Stimulated activated naive CD8-positive, alpha-beta T cell treated with anti-CD3 and anti-CD28 coated beads, Interleukin-15, Interleukin-2, amounts not matched to agents 100 ng/mL and 50 ng/mL, for 24 hours (primary cell): ENCODE measurements around the gene HMGB3.

ENCODE experiments used
- H3K27ac Mint-ChIP-seq: one replicate; pipeline ENCODE4 v1.8.0; 2021; ENCODE audit warnings: mild to moderate bottlenecking, mixed read lengths
- H3K27me3 Mint-ChIP-seq: one replicate; pipeline ENCODE4 v1.8.0; 2021; ENCODE audit warnings: mixed read lengths
- H3K36me3 Mint-ChIP-seq: one replicate; pipeline ENCODE4 v1.8.0; 2021; ENCODE audit warnings: low read depth, mixed read lengths
- H3K4me1 Mint-ChIP-seq: one replicate; pipeline ENCODE4 v1.8.0; 2021; ENCODE audit warnings: low read depth, mixed read lengths
- H3K4me3 Mint-ChIP-seq: one replicate; pipeline ENCODE4 v1.8.0; 2021; ENCODE audit warnings: mild to moderate bottlenecking, mixed read lengths
- H3K9me3 Mint-ChIP-seq: one replicate; pipeline ENCODE4 v1.8.0; 2021; ENCODE audit warnings: mixed read lengths

The HMGB3 gene

DNA sequence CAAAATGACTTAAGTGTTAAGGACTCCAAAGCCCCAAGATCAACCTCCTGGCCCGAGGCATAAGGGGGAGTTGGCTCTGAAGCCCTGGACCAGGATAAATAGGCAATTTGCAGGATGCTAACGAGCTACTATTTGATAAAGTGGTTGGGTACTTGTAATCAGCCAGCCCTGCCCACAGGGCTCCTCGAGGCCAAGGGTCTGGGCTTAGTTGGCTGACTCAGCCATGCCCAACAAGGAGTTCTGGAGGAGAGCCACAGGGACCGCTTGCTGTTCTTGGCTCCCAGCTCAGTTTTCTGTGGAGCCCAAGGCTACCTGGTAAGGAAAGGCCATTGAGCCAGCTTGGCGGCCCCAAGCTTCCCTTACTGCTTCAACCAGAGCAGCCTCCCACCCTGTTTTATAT lies 7.8 kb downstream of the HMGB3 start:
- H3K27me3 Mint-ChIP-seq: peaks cover 4% of the 10 kb centered on the region
- no peak overlapping the region for H3K4me3 Mint-ChIP-seq
- peaks cover 14% of the 10 kb centered on the region for H3K36me3 Mint-ChIP-seq
- H3K9me3 Mint-ChIP-seq: no peaks in the 10 kb centered on the region
- H3K27ac Mint-ChIP-seq: no peak overlapping the region
- H3K4me1 Mint-ChIP-seq: no peaks in the 10 kb centered on the region

DNA sequence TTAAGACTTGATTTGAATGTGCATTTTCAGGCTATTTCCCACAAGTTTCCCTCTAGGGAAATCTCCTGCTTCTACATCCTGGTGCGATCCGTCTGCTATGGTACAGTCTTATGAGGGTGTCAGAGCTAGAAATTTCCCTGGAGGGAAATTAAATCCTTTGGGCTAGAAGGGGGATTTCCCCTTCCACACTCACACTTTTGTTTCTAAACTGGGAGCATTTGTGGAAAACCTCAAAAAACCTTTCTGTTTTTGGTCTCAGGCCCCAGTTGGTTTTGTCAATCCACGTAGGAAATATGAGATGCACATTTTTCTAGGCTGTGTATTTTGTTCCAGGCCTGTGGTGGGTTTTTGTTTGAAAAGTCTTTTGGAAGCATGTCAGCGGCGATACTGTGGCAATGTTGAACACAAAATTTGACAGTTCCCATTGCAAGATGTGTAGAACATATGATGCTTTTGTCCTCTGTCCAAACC lies 17.8 kb downstream of the HMGB3 start:
- no peaks in the 10 kb centered on the region for H3K9me3 Mint-ChIP-seq
- no peaks in the 10 kb centered on the region for H3K4me1 Mint-ChIP-seq
- no peaks in the 10 kb centered on the region for H3K27me3 Mint-ChIP-seq
- H3K36me3 Mint-ChIP-seq: no peaks in the 10 kb centered on the region
- no peak overlapping the region for H3K4me3 Mint-ChIP-seq
- H3K27ac Mint-ChIP-seq: no peak overlapping the region

DNA sequence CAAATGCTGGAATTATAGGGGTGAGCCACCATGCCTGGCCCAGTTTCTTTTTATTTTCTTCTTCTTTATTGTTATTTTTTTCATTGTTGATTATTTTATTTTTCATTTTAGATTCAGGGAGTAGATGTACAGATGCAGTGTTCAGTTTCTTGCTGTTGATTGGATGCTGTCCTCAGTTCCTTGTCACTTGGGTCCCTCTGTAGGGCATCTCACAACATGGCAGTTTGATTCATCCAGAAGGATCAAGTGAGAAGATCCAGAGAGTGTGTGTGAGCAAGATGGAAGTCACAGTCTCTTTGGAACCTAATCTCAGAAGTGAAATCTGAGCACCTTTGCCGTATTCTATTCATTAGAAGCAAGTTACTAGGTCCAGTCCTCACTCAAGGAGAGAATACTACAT lies 20.9 kb downstream of the HMGB3 start:
- Mint-ChIP-seq H3K9me3 (no peaks in the 10 kb centered on the region), H3K27me3 (no peaks in the 10 kb centered on the region), H3K4me3 (no peak overlapping the region), H3K27ac (no peak overlapping the region), H3K36me3 (no peaks in the 10 kb centered on the region), H3K4me1 (no peaks in the 10 kb centered on the region)

DNA sequence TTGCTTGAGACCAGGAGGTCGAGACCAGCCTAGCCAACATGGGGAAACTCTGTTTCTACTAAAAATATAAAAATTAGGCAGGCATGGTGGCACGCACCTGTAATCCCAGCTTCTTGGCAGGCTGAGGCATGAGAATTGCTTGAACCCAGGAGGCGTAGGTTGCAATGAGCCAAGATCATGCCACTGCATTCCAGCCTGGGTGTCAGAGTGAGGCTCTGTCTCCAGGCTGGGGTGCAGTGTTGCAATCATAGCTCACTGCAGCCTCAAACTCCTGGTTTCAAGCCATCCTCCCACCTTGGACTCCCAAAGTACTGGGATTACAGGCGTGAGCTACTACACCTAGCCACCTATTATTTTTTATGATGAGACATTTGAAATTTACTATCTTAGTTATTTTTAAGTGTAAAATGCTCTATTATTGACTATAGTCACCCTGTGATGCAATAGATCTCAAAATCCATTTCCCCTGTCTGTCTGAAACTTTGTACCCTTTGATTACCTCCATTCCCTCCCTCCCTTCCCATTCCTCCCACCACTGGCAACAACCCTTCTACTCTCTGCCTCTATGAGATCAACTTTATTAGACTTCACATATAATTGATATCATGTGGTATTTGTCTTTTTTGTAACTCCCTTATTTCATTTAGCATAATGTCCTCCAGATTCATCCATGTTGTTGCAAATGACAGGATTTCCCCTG lies 23.4 kb downstream of the HMGB3 start:
- H3K9me3 Mint-ChIP-seq: no peaks in the 10 kb centered on the region
- H3K27me3 Mint-ChIP-seq: no peaks in the 10 kb centered on the region
- H3K4me1 Mint-ChIP-seq: no peaks in the 10 kb centered on the region
- H3K36me3 Mint-ChIP-seq: no peaks in the 10 kb centered on the region
- H3K4me3 Mint-ChIP-seq: no peak overlapping the region
- no peak overlapping the region for H3K27ac Mint-ChIP-seq

DNA sequence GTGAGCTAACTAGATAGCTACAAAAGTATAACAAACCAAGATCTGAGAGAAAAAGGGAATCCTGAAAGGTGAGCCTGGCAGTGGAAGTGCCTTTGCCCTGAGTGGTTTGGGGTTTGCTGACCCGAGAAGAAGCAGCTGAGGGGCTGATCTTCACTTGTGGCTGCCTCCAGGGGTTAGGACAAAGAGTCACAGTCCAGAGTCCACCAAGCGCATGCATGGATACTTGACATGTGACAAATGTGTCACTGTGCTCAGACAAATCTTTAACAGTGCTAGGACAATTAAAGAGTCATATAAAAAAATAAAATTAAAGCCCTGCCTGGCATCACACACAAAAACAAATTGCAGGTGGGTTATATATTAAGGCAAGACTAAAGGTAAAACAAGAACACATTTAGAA lies 26.4 kb downstream of the HMGB3 start:
- H3K27ac Mint-ChIP-seq: no peak overlapping the region
- no peaks in the 10 kb centered on the region for H3K9me3 Mint-ChIP-seq
- H3K4me3 Mint-ChIP-seq: no peak overlapping the region
- no peaks in the 10 kb centered on the region for H3K36me3 Mint-ChIP-seq
- no peaks in the 10 kb centered on the region for H3K27me3 Mint-ChIP-seq
- no peaks in the 10 kb centered on the region for H3K4me1 Mint-ChIP-seq

DNA sequence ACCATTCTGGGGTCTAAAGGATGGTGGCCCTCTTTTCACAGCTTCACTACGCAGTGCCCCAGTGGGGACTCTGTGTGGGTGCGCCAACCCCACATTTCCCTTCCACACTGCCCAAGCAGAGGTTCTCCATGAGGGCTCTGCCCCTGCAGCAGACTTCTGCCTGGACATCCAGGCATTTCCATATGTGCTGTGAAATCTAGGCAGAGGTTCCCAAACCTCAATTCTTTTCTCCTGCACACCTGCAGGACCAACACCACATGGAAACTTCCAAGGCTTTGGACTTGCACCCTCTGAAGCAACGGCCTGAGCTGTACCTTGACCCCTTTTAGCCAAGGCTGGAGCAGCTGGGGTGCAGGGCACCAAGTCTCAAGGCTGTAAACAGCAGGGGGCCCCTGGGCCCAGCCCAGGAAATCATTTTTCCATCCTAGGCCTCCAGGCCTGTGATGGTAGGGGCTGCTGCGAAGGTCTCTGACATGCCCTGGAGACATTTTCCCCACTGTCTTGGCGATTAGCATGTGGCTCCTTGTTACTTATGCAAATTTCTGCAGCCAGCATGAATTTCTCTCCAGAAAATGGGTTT lies 30.1 kb downstream of the HMGB3 start:
- Mint-ChIP-seq H3K9me3 (no peaks in the 10 kb centered on the region), H3K4me3 (no peak overlapping the region), H3K27me3 (no peaks in the 10 kb centered on the region)

DNA sequence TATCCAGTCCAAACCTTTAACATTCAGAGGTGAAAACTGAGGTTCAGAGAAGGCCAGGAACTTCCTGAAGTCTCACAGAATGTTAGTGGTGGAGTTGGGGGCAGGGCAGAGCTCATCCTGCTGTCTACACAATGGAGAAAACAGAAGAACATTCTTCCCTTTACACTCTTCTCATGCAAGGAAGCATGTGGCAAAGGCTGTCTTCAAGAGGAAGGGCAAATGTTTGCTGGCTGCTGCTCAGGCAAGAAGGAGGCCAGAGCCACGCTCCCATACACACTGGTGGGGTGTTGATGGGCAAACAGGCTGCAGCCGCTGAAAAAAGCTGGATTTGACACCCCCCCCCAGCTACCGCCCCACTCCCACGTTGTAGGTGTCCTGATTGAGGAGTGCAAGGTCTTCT lies 32.5 kb downstream of the HMGB3 start:
- Mint-ChIP-seq H3K27me3 (no peaks in the 10 kb centered on the region), H3K4me3 (no peak overlapping the region), H3K9me3 (no peaks in the 10 kb centered on the region), H3K36me3 (no peaks in the 10 kb centered on the region), H3K4me1 (no peaks in the 10 kb centered on the region), H3K27ac (no peak overlapping the region)

More for the DNA sequence above, 30.1 kb downstream of the HMGB3 start:
- H3K27ac Mint-ChIP-seq: no peak overlapping the region
- H3K36me3 Mint-ChIP-seq: no peaks in the 10 kb centered on the region
- H3K4me1 Mint-ChIP-seq: no peaks in the 10 kb centered on the region

DNA sequence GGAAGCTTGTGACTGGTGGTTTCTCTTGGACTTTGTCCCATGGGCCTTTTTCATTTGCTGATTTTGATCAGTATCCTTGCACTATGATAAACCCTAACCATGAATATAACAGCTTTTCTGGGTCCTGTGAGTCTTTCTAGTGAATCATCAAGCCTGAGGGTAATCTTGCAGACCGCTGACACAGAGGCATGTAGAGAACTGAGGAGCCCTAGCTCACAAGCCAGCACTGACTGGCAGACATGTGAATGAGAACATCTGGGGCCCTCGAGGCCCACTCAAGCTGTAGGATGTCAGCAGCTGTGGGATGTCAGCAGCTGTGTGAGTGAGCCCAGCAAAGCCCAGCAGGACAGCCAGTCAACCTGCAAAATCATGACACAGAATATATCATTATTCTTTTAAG lies 36.7 kb downstream of the HMGB3 start:
- no peak overlapping the region for H3K4me3 Mint-ChIP-seq
- H3K4me1 Mint-ChIP-seq: no peaks in the 10 kb centered on the region
- no peaks in the 10 kb centered on the region for H3K9me3 Mint-ChIP-seq

DNA sequence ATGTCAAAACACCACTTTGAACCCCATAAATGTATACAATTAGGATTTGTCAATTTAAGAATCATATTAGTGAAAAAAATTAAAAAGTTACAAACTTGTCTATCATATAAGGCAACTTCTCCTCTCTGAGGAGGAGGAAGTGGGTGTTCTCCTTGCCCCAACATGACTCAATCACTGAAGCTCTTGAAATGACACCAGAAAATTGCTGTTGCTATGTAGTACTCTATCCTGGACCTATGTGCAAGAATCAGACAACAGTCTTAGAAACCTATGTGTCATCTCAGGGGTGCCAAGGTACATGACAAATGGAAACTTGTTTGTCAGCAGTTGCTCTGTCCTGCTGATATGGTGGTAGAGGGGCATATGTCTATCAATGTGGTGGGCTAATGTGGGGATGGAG lies 47.7 kb downstream of the HMGB3 start:
- Mint-ChIP-seq H3K27ac (no peak overlapping the region), H3K4me3 (no peak overlapping the region), H3K4me1 (peaks cover 10% of the 10 kb centered on the region), H3K27me3 (peaks cover 6% of the 10 kb centered on the region), H3K9me3 (no peaks in the 10 kb centered on the region), H3K36me3 (no peaks in the 10 kb centered on the region)

More for the DNA sequence above, 36.7 kb downstream of the HMGB3 start:
- no peaks in the 10 kb centered on the region for H3K27me3 Mint-ChIP-seq
- H3K27ac Mint-ChIP-seq: no peak overlapping the region
- H3K36me3 Mint-ChIP-seq: no peaks in the 10 kb centered on the region

DNA sequence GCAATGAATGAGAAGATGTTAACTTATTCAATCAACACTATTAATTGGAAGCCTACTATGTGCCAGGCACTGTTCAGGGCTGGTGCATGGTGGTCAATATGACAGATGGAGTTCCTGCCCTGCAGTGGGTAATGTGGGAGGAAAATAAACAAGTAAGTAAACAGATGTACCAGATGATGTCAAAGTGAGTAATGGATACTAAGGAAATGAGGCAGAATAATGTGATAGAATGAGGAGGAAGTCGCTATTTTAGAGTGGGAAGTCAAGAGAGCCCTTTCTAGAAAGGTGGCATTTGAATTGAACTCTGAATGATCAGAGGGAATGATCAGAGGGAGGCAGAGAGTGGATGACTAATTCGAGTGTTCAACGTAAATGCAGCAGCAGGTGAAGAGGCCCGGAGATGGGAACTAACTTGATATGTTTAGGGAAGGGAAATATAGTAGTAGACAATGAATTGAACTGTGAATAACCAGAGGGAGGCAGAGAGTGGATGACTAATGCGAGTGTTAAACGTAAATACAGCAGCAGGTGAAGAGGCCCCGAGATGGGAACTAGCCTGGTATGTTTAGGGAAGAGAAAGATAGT lies 48.3 kb downstream of the HMGB3 start:
- H3K27ac Mint-ChIP-seq: no peak overlapping the region
- peaks cover 6% of the 10 kb centered on the region for H3K27me3 Mint-ChIP-seq
- H3K36me3 Mint-ChIP-seq: no peaks in the 10 kb centered on the region
- H3K4me3 Mint-ChIP-seq: no peak overlapping the region
- H3K4me1 Mint-ChIP-seq: peaks cover 10% of the 10 kb centered on the region
- H3K9me3 Mint-ChIP-seq: no peaks in the 10 kb centered on the region

DNA sequence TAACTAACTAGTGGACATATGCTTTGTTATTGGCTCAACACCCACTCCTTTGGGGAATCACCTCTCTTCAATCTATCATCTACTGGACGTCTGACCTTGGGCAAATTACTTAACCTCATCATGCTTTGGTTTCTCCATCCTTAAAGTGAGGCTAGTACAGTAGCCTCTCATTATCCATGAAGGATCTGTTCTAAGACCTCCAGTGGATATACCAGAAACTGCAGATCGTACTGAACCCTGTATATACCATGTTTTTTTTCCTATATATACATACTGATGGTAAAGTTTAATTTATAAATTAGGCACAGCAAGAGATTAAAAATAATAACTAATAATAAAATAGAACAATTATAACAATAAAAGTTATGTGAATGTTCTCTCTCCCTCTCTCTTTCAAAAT lies 56.2 kb downstream of the HMGB3 start:
- Mint-ChIP-seq H3K36me3 (no peaks in the 10 kb centered on the region), H3K9me3 (no peaks in the 10 kb centered on the region), H3K4me1 (no peaks in the 10 kb centered on the region), H3K27ac (no peak overlapping the region), H3K27me3 (peaks cover 3% of the 10 kb centered on the region), H3K4me3 (no peak overlapping the region)
